PC-3 (cell line): ENCODE measurements around the gene PMEPA1.

Experiments used
- EZH2 ChIP-seq: fragments of 300-600 bp; sonication (generic); IDR thresholded peaks from one replicate; pipeline ENCODE4 v1.6.1; 2017; ENCODE audit warnings: antibody characterized with exemption, mild to moderate bottlenecking, low read length; ENCODE audit not compliant: unreplicated experiment
- EZH2phosphoT487 ChIP-seq: fragments of 300-600 bp; sonication (generic); IDR thresholded peaks from 2 replicates; pipeline ENCODE4 v1.6.1; 2018; ENCODE audit warnings: mild to moderate bottlenecking, antibody characterized with exemption, low read length, borderline replicate concordance

- no peak for TF ChIP-seq EZH2phosphoT487
- no peak for TF ChIP-seq EZH2
These were observed 46.6 kb downstream of the PMEPA1 start for GRCh38 chr20:57663241-57663640.
